GM21717 (cell line): ENCODE measurements around the gene HMBS.
A peak's percentile ranks its signal among the peaks of the same experiment; 100 is the strongest.
"Not testable (repeated sequence)": the region's sequence is repeated elsewhere in the genome, so short reads cannot be mapped to it uniquely, and the experiment has no call there.

Experiments
- ATAC-seq: cut with Tn5 transposase; IDR thresholded peaks from one replicate; pipeline ENCODE4 v1.9.1; 2021; ENCODE audit warnings: mild to moderate bottlenecking, moderate library complexity; ENCODE audit not compliant: unreplicated experiment

HMBS gene

DNA sequence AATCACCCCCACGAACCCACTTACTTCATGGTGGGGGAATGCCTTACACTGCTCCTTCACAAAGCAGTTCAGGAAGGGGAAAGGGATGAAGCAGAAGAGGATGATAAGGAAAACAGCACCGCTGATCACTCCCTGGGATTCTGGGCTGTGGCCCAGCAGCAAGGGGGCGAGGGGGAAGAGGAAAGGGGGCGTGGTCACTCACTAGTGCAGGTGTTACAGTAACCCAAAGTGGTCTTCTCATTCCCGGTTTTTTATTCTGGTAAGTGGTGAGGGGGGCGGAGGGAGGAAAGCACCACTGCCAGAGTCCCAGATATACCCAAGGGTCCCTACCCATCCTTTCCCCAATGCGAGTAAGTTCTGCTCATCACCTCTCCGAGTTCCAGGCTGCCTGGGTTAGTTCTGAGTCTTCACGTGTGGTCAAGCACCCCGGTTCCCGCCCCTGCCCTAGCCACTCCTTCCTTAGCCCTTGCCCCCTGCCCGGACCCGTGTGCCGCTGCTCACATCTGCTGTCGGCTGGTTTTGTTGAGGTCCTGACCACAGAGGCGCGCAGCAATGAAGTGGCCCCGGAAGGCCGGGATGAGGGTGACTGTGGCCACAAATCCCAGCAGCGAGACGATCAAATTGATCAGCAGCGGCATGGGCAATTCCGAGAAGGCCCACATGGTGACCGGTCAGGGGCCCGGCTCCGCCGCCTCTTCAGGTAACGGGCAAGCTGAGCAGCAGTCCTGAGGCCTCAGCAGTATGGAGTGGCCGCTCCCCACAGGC, 16.5 kb downstream of the HMBS start:
- ATAC-seq: peak; percentile 11

- peak; percentile 72 for ATAC-seq
Measured at GRCh38 chr11:119101759-119102423, 17.2 kb downstream of the HMBS start, which contains the start of gene DPAGT1. Gene DPAGT1 (minus strand): TSS chr11:119101853. CDS start chr11:119101655, 198 bp downstream.

DNA sequence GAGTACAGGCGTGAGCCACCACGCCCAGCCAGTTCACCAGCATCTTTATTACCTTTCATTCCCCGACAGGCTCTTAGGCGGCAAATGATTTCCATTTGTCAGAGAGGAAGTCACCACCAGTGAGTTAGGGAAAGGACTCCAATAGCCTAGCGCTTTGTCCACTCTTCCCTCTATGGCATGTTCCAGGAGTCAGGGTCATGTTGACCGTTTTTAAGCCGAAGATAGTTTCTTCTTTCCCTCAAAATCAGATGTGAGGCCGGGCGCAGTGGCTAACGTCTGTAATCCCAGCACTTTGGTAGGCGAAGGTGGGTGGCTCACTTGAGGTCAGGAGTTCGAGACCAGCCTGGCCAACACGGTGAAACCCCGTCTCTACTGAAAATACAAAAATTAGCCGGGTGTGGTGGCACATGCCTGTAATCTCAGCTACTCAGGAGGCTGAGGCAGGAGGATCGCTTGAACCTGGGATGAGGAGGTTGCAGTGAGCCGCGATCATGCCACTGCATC, 18.5 kb downstream of the HMBS start:
- ATAC-seq: not testable (repeated sequence)

- no peak for ATAC-seq
Measured at GRCh38 chr11:119103793-119104192, 19.1 kb downstream of the HMBS start.

- ATAC-seq: peak; percentile 65
Measured at GRCh38 chr11:119106564-119107537, 22.2 kb downstream of the HMBS start, which contains the start of gene C2CD2L. Gene C2CD2L (plus strand): TSS chr11:119107344. CDS start chr11:119107742, 398 bp downstream.

DNA sequence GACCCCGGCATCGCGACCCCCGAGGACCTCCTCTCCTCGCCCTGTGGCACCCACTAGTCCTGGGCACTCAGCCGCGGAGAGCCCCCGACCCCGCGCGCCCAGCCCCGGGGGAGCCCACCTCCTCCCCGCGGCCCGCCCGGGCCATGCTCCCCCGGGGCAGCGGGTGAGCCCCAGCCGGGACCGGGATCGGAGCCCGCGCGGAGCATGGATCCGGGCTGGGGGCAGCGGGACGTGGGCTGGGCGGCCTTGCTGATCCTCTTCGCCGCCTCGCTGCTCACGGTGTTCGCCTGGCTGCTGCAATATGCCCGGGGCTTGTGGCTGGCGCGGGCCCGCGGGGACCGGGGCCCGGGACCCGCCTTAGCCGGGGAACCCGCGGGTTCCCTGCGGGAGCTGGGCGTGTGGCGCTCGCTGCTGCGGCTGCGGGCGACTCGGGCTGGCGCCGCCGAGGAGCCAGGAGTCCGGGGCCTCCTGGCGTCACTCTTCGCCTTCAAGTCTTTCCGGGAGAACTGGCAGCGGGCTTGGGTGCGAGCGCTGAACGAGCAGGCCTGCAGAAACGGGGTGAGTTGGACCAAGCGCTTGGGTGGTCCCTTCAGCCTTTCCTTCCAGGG, 23.0 kb downstream of the HMBS start:
- ATAC-seq: peak; percentile 6

DNA sequence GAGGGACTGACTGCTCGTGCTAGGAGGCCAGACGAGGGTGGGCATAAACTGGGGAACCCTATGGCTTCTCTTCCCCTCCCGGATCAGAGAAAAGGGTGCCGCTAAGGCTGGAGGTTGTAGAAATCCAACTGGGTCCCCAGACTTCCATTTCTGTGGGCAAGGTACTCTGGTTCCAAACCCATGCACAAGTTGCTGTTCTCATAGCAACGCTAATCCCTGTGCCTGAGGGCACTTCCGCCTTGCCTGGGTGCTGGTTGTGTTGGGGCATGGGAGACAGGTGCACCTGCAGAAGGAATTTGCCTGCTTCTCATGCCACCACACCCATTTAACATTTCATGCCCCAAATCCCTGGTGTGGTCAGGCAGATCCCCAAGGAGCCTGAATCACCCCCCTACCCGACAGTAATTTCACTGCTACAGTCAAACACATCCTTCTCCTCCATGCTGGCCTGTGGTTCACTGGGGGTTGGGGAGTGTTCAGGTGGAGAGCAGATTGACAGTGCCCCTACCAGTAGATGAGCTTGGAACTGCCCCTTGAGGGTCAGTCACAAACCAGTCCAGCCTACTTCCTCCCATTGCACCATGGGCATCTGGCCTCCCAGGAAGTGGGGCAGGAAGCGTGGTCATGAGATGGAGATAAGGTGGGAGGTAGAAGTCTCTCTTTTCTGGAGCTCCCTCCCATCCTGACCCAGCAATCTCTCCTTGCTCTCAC, 23.6 kb downstream of the HMBS start:
- peak; percentile 3 for ATAC-seq

DNA sequence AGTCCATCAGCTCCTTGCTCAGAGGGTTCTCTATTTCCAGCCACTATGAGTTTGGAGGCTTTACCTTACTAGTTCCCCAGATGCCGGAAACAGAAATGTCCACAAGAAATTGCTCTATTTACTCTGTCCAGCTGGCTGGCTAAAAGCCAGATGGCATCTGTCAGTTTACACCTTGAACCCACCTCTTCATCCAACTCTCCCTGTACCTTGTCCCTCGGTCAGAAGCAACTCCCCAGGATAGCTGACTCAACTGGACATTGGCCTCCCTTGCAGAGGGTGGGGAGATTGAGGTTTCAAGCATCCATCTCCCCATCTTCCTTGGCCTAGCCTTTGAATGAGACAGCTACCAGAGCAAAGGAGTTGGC, 24.2 kb downstream of the HMBS start:
- no peak for ATAC-seq

- ATAC-seq: no peak
Measured at GRCh38 chr11:119109843-119110242, 25.2 kb downstream of the HMBS start.

DNA sequence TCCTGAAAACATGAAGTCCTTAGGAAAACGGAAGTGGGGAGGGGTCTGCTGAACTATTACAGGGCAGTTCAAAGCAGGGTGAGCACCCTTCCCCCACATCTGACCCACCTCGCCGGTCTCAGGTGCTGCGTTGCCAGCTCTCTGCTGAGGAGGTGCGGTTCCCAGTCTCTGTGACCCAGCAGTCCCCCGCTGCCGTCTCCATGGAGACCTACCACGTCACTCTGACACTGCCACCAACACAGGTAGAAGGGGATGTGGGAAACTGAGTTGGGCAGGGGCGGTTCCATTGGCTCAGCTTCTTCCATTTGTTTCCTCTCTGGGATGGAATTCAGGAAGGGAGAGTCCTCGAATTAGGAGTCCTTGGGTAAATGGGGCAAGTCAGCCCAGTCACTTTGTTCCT, 25.8 kb downstream of the HMBS start:
- ATAC-seq: no peak

- no peak for ATAC-seq
Measured at GRCh38 chr11:119111361-119111925, 26.8 kb downstream of the HMBS start.

DNA sequence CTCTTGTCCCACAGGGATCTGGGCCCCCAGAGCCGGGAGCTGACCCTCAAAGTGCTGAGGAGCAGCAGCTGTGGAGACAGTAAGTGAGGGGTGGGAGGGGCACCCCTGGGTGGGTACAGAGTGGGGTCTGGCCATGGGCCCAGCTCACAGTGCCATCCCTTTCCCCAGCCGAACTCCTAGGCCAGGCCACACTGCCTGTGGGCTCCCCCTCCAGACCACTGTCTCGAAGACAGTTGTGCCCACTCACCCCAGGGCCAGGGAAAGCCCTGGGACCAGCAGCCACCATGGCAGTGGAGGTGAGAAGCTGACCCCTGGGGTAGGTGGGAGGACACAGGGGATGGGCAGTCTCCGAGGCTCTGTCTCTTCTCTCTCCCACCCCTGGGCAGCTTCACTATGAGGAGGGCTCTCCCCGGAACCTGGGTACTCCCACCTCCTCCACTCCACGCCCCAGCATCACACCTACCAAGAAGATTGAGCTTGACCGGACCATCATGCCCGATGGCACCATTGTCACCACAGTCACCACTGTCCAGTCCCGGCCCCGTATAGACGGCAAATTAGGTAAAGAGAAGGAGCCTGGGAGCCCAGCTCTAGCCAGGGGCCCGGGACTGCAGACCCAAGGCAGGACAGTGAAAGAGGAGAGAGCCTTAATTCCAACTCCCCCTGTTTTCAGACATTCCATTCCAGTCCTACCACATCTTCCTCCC, 27.8 kb downstream of the HMBS start:
- ATAC-seq: no peak

GRCh38 chr11:119113716-119114115, 29.0 kb downstream of the HMBS start:
- no peak for ATAC-seq

- ATAC-seq: no peak
Measured at GRCh38 chr11:119114351-119114750, 29.7 kb downstream of the HMBS start.

DNA sequence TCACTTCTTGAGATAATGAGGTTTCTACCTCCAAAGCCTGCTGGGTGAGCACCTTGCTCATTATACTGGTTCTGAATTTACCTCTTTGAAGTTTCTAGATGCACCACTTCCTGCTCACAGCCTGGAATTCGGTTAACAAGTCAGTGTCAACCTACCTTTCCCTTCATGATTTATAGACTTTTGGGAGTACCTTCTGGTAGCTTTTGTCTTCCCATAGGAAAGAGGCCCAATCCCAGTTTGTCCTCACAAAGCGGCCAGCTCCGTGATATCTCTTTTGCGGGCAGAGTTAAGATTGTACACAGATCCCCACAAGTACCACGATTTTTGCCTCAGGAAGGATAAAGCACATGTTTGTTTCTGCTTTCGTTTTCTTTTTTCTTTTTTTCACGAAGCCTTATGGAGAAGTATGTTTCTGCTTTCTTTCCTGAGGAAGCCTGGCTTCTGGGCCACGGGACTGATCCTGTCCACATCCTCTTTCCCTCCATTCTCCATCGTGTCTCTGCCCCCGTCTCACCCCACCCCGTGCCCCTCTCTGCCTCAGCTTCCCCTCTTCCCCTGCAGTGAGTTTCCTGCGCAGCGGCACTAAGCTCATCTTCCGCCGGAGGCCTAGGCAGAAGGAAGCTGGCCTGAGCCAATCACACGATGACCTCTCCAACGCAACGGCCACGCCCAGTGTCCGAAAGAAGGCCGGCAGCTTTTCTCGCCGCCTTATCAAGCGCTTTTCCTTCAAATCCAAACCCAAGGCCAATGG, 31.0 kb downstream of the HMBS start:
- no peak for ATAC-seq

DNA sequence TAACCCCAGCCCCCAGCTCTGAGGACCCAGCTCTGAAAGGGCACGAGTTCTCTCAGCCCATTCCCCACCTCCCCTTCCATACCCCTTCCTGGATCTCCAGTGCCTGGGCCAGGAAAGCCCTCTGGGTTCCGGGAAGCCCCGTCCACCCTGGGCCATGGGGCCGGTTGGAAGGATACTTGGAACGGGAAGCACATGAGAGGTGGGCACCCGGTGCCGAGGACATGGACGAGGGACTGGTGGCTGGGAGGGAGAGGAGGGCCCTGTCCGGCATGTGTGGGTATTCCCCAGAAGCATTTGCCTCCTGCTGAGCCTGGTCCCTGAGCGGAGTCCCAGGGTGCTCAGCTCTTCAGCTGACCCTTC, 31.5 kb downstream of the HMBS start:
- ATAC-seq: no peak

- no peak for ATAC-seq
Measured at GRCh38 chr11:119116601-119117000, 31.9 kb downstream of the HMBS start.

- no peak for ATAC-seq
Measured at GRCh38 chr11:119117004-119117706, 32.5 kb downstream of the HMBS start.
